Muscle layer of colon (tissue), 2 donors: Measurements from ENCODE around the gene ZNF862.
A peak's percentile ranks its signal among the peaks of the same experiment; 100 is the strongest.

ENCODE experiments used
- H3K27ac ChIP-seq: one replicate; pipeline ENCODE4 v1.7.0; 2013; ENCODE audit warnings: low read depth, mild to moderate bottlenecking, low read length, moderate library complexity
- H3K27me3 ChIP-seq, 2 donors: one replicate each; pipeline ENCODE4 v1.7.0; 2013; ENCODE audit warnings: low read length in 2 of 2, mild to moderate bottlenecking in 2 of 2; ENCODE audit not compliant: insufficient read depth in 2 of 2, control insufficient read depth in 1 of 2
- H3K36me3 ChIP-seq: one replicate; pipeline ENCODE4 v1.7.0; 2013; ENCODE audit warnings: mild to moderate bottlenecking, low read length; ENCODE audit not compliant: insufficient read depth
- H3K4me1 ChIP-seq: one replicate; pipeline ENCODE4 v1.7.0; 2013; ENCODE audit warnings: mild to moderate bottlenecking, low read length; ENCODE audit not compliant: insufficient read depth
- H3K4me3 ChIP-seq, 2 donors: one replicate each; pipeline ENCODE4 v1.7.0; 2013; ENCODE audit warnings: low read length in 2 of 2, low read depth in 1 of 2, mild to moderate bottlenecking in 1 of 2, moderate library complexity in 1 of 2
- H3K9ac ChIP-seq: one replicate; pipeline ENCODE4 v1.7.0; 2013; ENCODE audit warnings: low read length
- H3K9me3 ChIP-seq: one replicate; pipeline ENCODE4 v1.7.0; 2013; ENCODE audit warnings: mild to moderate bottlenecking, low read length
- donor health status: abdominal sarcoma.
- donor health status: Adenocarcinoma of cecum.

ZNF862 gene

GRCh38 chr7:149837564-149838223 is 481 bp upstream of the ZNF862 start:
- Histone ChIP-seq H3K4me1 (peaks cover 15% of the 10 kb centered on the region), H3K27me3 (no peaks in the 10 kb centered on the region), H3K36me3 (no peaks in the 10 kb centered on the region), H3K9me3 (no peaks in the 10 kb centered on the region), H3K4me3 (no peak overlapping the region), H3K27ac (peak overlapping the region; percentile 38), H3K9ac (no peak overlapping the region)

DNA sequence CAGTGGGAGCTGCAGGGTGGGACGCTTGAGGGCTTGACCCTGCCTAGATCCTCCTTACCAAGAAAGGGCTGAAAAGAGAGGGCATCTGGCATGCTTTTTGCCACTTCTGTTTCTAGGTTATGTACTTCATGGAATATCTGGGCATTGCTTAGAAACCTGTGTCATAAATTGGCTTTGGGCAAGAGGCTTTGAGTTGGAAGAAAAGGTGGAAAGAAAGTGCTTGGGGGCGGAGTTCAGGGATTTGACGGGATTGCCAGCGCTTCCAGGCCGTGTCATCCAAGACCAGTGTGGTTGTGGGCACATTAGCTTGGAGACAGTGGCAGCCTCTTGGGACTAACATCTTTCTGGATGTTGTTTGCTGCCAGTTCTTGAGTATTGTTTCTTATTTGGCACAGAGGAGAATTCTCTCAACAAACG is 825 bp downstream of the ZNF862 start:
- peak overlapping the region; percentile 89 for H3K27ac ChIP-seq
- H3K9me3 ChIP-seq: no peaks in the 10 kb centered on the region
- H3K27me3 ChIP-seq: no peaks in the 10 kb centered on the region
- no peaks in the 10 kb centered on the region for H3K36me3 ChIP-seq
- H3K9ac ChIP-seq: peak overlapping the region; percentile 79
- H3K4me1 ChIP-seq: peaks cover 15% of the 10 kb centered on the region
- H3K4me3 ChIP-seq: peak overlapping the region; percentile 82 to 96

- Histone ChIP-seq H3K4me3 (no peak overlapping the region), H3K36me3 (peaks cover 4% of the 10 kb centered on the region), H3K4me1 (peaks cover 15% of the 10 kb centered on the region), H3K27ac (no peak overlapping the region), H3K9ac (no peak overlapping the region), H3K27me3 (no peaks in the 10 kb centered on the region), H3K9me3 (no peaks in the 10 kb centered on the region)
Measured at GRCh38 chr7:149839933-149840332, 1.8 kb downstream of the ZNF862 start.

- Histone ChIP-seq H3K27ac (no peak overlapping the region), H3K4me1 (peaks cover 10% of the 10 kb centered on the region), H3K9ac (no peak overlapping the region), H3K4me3 (no peak overlapping the region), H3K27me3 (no peaks in the 10 kb centered on the region), H3K9me3 (no peaks in the 10 kb centered on the region), H3K36me3 (peaks cover 35% of the 10 kb centered on the region)
Measured at GRCh38 chr7:149843566-149843965, 5.4 kb downstream of the ZNF862 start.

GRCh38 chr7:149844445-149844844 is 6.3 kb downstream of the ZNF862 start:
- H3K9ac ChIP-seq: no peak overlapping the region
- peaks cover 35% of the 10 kb centered on the region for H3K36me3 ChIP-seq
- H3K27ac ChIP-seq: no peak overlapping the region
- H3K9me3 ChIP-seq: no peaks in the 10 kb centered on the region
- peaks cover 4% of the 10 kb centered on the region for H3K4me1 ChIP-seq
- no peak overlapping the region for H3K4me3 ChIP-seq
- H3K27me3 ChIP-seq: no peaks in the 10 kb centered on the region

DNA sequence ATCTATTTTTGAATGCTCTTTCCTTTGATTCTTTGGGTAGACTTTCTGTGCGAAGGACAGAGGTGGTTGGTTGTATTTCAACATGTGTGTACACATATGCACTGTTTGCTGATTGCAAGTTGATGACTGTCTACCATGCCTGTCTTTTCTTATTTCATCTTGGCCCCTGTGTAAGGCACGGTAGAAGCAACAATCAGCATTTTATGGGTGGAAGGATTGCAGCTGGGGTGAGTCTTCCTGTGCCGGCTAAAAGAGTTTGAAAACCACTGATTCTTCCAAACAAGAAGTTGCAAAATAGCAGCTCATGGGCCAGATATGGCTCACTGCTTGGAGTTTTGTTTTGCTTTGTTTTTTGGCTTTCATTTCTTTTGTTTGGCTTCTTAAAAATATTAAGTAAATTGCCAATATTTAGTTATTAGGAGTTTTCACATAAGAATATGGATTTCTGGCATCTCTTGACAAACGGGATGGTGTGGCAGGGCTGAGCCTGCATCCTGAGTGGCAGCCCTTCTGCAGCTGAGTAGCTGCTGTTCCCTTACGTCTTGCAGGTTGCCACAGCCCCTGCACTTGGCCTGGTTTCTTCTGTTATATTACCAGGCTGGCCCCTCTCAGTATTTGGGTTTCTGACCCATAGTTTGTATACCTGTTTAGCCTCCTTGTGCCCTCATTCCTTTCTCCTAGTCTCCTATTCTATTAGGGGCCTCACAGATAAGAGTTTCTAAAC is 7.2 kb downstream of the ZNF862 start:
- H3K36me3 ChIP-seq: peaks cover 41% of the 10 kb centered on the region
- H3K9ac ChIP-seq: no peak overlapping the region

DNA sequence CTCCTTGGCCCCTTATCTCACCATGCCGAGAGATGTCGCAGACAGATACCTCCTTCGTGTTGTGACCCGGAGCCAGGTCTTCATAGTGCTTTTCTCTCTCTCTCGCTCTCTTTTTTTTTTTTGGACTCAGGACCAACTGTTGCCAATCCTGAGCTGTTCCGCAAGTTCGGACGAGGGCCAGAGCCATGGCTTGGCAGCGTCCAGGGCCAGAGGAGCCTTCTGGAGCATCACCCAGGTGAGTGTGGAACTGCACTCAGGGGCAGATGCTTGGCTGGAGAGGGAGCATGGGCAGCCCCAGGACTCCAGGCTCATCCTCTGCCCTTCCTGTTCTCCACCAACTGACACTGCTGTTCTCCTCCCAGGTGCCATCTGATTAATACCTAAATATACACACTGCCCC is 7.8 kb downstream of the ZNF862 start:
- Histone ChIP-seq H3K27ac (no peak overlapping the region), H3K27me3 (no peaks in the 10 kb centered on the region), H3K9me3 (no peaks in the 10 kb centered on the region), H3K4me3 (no peak overlapping the region), H3K4me1 (no peaks in the 10 kb centered on the region), H3K36me3 (peaks cover 42% of the 10 kb centered on the region), H3K9ac (no peak overlapping the region)

More for the DNA sequence above, 7.2 kb downstream of the ZNF862 start:
- no peak overlapping the region for H3K4me3 ChIP-seq
- no peaks in the 10 kb centered on the region for H3K9me3 ChIP-seq
- H3K27me3 ChIP-seq: no peaks in the 10 kb centered on the region
- no peak overlapping the region for H3K27ac ChIP-seq
- no peaks in the 10 kb centered on the region for H3K4me1 ChIP-seq

DNA sequence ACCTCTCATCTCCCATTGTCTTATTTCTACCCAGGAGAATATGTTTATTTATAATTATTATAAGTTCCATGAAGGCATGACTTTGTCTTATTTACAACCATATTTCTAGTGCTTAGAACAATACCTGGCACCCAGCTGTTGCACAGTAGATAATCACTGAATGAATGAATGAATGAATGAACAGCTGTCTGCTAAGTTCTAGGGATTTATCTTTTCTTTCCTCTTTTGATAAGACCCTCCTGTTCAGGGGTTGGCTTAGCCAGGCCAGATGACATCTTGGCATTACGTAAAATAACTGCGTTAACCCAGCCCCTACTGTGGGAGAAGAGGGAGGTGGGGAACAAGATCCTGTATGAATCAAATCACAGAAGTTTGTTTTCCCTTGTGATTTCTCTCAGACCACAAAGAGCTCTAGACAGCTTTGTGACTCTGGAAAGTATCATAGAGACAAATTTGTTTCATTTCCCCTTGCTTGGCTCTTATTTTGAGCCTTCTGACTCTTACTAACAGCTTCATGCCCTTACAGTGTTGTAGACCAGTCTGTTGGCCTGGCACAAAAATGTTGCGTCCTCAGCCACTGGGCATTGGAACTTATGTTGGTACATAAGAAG is 8.4 kb downstream of the ZNF862 start:
- no peaks in the 10 kb centered on the region for H3K4me1 ChIP-seq
- H3K36me3 ChIP-seq: peaks cover 42% of the 10 kb centered on the region
- no peaks in the 10 kb centered on the region for H3K9me3 ChIP-seq
- no peaks in the 10 kb centered on the region for H3K27me3 ChIP-seq
- H3K27ac ChIP-seq: no peak overlapping the region
- H3K9ac ChIP-seq: no peak overlapping the region
- no peak overlapping the region for H3K4me3 ChIP-seq

- no peaks in the 10 kb centered on the region for H3K27me3 ChIP-seq
- H3K4me3 ChIP-seq: no peak overlapping the region
- no peaks in the 10 kb centered on the region for H3K4me1 ChIP-seq
- no peak overlapping the region for H3K9ac ChIP-seq
- H3K27ac ChIP-seq: no peak overlapping the region
- no peaks in the 10 kb centered on the region for H3K9me3 ChIP-seq
- peaks cover 57% of the 10 kb centered on the region for H3K36me3 ChIP-seq
Measured at GRCh38 chr7:149849174-149849573, 11.0 kb downstream of the ZNF862 start.

DNA sequence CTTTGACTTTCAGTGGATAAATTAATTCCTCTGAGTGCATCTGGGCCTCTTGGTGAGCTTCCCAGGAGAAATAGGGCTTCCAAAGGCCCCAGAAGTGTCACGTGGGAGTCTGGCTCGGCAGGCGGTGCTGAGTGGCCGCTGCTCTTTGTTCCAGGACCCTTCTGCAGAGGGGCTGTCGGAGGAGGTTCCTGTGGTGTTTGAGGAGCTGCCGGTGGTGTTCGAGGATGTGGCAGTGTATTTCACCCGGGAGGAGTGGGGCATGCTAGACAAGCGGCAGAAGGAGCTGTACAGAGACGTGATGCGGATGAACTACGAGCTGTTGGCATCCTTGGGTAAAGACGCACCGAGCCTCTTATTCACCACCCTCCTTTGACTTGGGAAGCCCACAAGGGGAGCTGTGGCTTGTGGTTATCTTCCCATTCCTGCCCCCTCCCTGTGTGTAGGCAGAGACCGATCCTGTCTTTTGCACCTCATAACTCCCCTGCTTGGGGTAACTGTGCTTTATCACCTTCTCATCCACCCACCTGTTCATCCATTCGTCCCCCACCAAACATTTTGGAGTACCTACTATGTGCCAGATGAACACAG is 11.9 kb downstream of the ZNF862 start:
- Histone ChIP-seq H3K27me3 (no peaks in the 10 kb centered on the region), H3K4me3 (no peak overlapping the region), H3K36me3 (peaks cover 51% of the 10 kb centered on the region), H3K27ac (no peak overlapping the region), H3K9me3 (no peaks in the 10 kb centered on the region), H3K4me1 (peaks cover 9% of the 10 kb centered on the region), H3K9ac (no peak overlapping the region)

- Histone ChIP-seq H3K27me3 (no peaks in the 10 kb centered on the region), H3K4me3 (no peak overlapping the region), H3K9ac (no peak overlapping the region), H3K4me1 (peaks cover 15% of the 10 kb centered on the region), H3K27ac (no peak overlapping the region), H3K9me3 (no peaks in the 10 kb centered on the region), H3K36me3 (peaks cover 47% of the 10 kb centered on the region)
Measured at GRCh38 chr7:149850716-149851115, 12.5 kb downstream of the ZNF862 start.
